GM21825 (cell line): Measurements from ENCODE around the gene PLXNA1.

Experiments
- ATAC-seq: cut with Tn5 transposase; IDR thresholded peaks from one replicate; pipeline ENCODE4 v1.9.1; 2021; ENCODE audit warnings: mild to moderate bottlenecking, moderate library complexity; ENCODE audit not compliant: unreplicated experiment

PLXNA1 gene

DNA sequence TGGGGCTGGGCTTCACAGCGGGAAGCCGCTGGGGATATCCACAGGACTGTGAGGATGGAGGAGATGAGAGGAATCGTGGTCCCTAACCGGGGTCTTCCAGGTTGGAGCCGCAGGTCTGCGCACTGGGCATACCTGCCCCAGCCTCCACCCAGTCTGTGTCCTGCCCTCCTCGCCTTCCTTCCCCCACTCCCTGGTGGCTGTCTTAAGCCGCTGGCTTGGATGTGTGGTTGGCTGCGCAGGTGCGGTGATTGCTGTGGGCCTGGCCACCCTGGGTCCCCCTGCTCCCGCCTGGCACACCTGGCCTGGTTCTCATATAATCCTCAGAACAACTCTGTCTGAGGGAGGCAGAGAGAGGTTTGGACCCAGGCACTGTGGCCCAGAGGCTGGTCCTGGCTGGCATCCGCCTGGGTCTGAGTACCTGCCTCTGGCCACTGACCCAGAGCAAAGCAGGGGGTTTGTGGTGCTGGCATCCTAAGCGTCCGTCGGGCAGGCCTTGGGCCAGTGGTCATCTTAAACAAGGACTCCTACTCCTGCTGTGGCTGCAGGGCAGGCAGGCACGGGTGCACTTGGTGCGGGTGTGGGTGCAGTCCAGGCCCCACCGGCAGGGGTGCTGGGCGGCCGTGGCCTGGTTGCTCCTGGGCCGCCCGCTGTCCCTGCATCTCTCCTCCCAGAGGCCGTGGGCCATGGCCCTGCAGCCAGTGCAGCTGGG lies 18.7 kb downstream of the PLXNA1 start:
- no peak for ATAC-seq

DNA sequence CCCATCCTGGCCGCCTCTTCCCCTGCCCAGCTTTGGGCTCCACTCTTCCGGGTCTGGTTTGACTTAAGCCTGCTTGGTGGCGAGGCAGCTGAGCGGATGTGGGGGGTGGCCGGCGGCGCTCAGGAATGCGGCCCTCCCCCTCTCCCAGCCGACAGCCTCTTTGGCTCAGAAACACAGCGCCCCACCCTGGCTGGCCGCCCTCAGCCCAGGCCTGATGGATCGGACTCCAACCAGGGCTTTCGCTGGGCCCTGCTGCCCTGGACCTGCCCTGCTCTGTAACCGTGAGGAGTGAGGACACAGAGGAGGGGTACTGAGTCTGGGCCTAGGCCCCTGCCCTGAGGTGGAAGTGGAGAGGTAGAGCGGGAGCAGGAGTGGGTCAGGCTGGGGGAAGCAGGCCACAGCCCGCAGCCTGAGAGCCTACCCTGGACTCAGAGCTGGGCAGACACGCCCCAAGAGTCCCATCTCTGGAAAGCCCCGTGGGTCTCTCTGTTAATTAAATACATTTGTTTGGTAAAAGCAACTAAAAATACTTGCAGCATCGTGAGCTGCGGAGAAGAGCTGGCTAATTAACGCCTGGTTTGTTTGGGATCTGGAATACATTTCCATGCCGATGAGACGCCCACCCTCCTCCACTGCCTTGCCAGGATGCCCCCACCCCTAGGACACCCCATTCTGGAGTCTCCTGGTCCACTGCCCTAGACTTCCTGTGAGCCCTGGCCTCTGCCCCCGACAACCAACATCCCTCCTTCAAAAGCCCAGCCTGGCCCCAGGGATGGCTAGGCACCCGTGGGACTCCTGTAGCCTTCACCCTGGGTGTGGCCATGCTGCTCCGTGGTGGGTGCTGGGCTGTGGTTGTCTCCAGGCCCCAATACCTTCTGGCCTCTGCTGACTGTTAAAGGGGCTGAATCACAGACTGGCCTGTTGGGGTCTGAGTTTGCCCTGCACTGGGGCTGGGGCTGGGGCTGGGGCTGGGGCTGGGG lies 19.6 kb downstream of the PLXNA1 start:
- no peak for ATAC-seq

DNA sequence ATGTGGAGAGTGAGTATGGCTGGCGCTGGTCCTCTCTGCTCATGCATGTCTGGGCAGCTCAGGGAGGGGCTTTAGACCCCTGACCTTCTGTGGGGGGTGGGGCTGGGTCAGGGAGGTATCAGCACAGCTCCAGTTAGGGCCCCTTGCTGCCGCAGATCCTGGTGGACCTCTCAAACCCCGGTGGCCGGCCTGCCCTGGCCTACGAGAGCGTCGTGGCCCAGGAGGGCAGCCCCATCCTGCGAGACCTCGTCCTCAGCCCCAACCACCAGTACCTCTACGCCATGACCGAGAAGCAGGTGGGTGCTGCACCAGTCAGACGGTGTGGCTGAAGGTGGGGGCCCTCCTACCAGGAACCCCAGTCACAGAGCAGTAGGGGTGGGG lies 20.2 kb downstream of the PLXNA1 start:
- no peak for ATAC-seq

DNA sequence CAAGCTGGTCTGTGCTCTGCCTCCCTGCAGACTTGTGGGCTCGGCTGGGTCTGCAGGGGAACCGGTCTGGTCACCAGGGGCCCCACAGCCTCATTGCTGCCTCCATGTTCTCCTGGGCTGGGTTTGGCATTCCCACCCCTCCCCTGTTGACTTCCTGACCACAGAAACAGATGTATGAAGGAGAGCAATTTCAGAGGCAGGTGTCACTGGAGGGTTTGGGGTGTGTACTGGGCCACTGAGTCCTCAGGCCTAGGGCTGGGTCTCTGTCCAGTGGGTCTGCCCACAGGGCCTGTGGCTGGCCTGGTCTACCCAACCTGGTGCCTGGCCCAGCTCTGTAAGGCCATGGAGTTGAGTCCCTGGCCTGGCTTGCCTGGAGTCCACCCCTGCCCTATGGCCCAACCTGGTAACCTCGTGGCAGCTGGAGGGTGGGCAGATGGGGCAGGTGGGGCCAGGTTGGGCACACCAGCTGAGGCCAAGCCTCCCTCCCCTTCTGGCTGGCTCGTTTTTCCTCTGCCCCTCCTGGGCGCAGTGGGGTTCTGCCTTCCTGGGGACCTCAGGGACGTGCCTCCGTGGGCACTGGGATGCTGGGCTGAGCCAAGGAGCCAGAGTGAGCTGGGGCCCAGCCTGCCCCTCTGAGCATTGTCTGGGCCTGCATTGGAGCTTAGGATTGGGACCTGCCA lies 20.8 kb downstream of the PLXNA1 start:
- no peak for ATAC-seq

DNA sequence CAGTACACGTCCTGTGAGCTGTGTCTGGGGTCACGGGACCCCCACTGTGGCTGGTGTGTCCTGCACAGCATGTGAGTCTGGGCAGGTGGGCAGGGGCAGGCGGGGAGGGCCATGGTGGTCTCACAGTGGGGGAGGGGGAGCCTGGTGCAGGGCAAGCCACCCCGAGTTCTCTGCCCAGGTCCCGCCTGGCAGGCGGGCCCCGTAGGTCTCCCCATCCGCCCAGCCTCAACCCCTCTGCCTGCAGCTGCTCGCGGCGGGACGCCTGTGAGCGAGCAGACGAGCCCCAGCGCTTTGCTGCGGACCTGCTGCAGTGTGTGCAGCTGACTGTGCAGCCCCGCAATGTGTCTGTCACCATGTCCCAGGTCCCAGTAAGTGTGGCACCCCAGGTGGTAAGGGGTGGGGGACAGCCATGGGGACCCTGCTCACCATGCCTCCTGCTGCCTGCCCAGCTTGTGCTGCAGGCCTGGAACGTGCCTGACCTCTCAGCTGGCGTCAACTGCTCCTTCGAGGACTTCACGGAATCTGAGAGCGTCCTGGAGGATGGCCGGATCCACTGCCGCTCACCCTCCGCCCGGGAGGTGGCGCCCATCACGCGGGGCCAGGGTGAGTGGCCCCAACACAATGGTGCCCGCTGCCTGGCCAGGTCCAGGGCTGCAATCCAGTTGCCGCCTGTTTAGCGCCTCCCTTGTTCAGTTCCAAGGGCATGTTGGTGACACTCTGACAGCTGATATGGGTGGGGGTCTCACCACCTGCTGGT lies 21.9 kb downstream of the PLXNA1 start:
- ATAC-seq = no peak

DNA sequence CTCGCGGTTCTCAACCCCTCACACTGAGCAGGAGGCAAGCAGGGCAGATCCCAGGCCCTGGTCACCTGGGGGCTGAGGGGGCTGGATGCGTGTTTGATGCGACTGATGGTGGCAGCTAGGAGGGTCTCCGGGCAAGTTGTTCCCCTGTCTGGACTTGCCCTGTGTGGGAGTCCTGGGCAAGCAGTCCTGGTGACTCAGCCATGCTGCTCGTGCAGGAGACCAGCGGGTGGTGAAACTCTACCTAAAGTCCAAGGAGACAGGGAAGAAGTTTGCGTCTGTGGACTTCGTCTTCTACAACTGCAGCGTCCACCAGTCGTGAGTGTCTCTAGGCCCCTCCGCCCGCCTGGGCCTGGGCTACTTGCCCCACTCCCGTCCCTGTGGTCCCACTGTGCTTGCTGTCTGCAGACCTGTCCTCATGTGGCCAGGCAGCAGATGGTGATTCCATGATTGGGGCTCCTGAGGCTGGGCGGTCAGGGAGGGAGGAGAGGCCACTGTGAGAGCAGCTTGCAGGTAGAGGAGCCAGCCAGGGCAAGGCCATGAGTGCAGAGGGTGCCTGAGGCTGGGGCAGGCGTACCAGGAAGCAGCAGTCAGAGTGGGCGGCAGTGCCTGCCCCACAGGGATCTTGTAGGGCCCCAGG lies 23.1 kb downstream of the PLXNA1 start:
- no peak for ATAC-seq

DNA sequence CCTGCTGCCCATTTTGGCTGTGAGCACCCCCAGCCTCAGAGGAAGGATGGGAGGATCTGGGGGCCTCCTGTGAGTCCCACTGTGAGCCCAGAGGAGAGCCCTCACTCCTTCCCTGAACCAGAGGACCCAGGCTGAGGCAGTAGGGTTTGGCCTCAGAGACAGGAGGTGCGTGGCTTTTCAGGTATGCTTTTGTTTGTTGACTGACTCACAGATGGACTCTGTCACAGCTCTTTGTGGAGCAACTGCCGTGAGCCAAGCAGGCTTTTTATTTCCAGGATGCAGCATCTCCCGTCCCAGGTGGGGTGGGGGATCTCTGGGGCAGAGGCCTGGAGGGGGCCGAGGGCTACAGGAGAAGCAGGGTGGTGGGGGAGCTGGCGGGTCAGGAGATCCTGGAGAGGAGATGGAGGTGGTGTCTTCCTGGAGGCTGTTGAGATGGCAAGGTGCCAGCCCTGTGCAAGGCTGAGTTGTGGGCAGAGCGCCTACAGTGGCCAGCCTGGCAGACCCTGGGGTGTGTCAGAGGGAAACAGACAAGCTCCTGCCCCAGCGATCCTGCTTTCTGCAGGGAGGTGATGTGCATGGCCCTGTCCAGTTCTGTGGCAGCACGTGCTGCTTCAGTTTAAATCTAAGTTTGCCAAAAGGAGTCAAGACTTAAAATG lies 24.0 kb downstream of the PLXNA1 start:
- ATAC-seq = no peak

DNA sequence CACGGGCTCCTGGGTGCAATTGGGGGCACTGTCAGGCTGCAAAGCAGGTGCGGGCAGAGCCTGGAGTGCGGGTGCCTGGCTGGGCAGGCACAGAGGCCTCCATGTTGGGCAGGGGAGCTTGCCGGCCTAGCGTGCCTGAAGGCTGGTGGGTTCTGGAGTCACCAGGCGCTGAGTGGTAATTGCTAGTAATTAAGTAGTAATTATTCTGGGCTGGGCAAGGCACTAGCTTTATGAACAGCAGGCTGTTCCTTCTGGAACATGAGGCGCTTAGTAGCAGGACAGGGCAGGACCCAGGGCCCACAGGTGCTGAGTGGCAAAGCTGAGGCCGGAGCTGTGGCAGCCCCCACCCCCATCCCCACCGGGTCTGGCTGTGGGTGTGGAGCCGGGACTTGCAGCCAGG lies 25.3 kb downstream of the PLXNA1 start:
- no peak for ATAC-seq

DNA sequence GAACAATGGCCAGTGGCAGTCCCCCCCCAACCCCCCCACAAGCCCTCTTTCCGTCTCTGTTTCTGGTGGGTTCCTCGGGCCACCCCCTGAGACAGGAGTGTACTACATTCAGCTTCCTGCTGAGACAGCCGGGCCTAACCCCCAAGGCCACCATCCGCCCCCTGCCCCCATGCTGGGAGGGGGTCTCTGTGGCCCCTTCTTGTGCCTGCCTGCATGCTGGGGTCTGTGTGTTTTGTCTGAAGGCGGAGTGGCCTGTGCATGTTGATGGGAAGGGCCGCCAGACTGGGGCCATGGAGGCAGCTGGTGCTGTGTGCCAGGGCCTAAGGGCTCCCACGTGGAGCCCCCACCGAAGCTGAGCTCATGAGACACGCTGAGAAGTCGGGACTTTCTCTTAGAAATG lies 26.6 kb downstream of the PLXNA1 start:
- no peak for ATAC-seq

DNA sequence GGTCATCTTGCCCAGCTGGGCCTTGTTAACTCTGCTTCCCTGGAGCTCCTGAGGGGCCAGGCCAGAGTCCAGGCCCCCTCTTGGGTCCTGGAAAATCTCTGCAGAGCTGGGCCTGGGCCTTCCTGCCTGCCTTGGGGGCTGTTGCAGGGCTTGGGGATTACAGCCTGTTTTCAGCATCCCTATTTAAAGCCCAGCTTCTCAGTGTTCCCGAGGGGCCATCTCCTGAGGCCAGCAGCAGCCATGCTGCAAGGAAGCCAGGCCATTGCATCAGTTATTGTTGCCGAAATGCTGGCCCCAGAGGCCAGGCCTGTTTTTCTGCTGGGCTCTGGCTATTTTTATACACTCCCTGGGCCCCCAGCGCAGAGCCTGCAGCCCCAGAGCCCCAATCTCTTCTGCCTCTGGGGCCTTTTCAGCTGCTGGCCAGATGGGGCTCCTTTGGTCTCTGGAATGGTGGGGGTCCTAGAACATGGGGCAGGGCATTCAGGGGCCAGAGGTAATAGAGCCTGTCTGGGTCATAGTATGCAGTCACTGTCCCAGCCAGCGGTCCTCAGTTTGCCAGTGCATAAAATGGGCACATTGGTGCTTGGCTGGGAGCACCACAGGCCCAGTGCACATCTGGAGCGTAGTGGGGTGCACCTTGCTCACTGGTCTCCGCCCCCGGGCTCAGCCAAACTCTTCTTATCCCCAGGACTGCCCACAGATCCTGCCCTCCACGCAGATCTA lies 28.5 kb downstream of the PLXNA1 start:
- no peak for ATAC-seq

DNA sequence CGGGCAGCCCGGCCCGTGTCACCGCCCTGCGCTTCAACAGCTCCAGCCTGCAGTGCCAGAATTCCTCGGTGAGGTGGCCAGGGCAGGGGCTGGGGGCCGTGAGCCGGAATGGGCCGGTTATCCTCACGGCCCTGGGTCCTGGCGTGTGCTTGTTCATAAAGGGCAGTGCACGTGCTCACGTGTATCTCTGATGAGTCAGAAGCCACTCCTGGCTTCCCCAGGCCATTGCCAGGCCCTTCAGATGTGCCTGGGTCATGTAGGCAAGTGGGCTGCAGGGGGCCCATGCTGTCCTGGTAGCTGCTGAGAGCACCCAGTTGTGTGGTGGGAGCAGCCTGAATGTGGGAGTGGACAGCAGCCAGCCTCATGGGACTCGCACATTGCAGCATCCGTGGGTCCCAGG lies 29.2 kb downstream of the PLXNA1 start:
- no peak for ATAC-seq

DNA sequence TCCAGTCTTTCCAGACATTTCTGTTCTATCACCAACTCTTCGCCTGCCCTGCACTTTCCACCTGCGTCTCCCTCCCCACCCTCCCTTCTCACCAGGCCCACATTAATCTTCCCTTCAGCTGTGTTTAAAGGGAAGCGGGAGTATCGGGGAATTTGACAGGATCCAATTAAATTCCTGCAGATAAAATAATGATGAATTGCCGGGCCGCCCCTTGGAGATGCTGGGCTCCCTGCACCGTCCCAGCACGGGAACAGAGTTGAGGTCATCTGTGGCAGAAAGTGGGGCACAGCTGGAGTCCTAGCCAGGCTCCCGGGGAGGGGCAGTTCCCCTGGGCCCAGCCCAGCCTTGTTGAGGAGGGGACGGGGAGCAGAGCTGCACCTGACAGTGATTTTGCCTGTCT lies 30.3 kb downstream of the PLXNA1 start:
- ATAC-seq = no peak

DNA sequence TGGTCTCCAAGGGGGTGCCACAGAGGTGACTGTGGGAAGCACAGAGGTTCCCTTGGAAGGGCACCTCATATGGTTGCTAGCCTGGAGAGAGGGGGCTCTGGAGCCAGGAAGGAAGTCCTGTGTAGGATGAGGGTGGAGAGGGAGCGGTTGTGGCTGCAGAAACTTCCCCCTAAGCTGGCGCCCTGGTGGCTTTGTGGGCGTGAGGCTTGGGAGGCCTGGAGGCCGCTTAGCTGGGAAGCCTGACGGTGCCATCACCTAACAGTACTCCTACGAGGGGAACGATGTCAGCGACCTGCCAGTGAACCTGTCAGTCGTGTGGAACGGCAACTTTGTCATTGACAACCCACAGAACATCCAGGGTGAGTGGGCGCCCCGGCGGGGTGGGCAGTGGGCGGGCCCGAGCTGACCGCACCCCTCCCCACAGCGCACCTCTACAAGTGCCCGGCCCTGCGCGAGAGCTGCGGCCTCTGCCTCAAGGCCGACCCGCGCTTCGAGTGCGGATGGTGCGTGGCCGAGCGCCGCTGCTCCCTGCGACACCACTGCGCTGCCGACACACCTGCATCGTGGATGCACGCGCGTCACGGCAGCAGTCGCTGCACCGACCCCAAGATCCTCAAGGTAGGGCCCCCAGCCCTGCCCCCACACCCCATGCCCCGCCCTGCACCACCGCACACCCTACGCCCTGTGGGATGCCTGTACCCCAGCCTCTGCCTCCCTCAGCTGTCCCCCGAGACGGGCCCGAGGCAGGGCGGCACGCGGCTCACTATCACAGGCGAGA lies 31.0 kb downstream of the PLXNA1 start:
- no peak for ATAC-seq

DNA sequence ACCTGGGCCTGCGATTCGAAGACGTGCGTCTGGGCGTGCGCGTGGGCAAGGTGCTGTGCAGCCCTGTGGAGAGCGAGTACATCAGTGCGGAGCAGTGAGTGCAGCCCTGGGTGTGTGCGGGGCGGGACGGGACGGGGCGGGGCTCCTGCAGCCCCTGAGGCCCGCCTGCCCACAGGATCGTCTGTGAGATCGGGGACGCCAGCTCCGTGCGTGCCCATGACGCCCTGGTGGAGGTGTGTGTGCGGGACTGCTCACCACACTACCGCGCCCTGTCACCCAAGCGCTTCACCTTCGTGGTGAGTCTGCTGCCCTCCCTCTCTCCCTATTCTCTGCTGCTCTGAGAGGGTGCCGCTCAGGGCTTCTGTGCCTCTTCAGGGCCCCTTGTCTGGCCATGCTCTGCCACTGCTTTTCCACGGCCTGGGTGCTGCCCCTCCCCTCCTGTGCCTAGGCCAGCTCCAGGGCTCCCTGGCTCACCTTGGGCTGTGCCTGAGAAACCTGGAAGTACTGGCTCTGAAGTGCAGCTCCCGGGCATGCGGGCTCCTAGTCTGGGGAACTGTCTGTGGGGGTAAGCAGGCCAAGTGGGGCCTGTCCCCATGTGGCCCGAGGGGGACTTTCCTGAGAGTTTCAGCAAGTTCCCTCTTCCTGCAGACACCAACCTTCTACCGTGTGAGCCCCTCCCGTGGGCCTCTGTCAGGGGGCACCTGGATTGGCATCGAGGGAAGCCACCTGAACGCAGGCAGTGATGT lies 31.8 kb downstream of the PLXNA1 start:
- ATAC-seq = peak; percentile 23

DNA sequence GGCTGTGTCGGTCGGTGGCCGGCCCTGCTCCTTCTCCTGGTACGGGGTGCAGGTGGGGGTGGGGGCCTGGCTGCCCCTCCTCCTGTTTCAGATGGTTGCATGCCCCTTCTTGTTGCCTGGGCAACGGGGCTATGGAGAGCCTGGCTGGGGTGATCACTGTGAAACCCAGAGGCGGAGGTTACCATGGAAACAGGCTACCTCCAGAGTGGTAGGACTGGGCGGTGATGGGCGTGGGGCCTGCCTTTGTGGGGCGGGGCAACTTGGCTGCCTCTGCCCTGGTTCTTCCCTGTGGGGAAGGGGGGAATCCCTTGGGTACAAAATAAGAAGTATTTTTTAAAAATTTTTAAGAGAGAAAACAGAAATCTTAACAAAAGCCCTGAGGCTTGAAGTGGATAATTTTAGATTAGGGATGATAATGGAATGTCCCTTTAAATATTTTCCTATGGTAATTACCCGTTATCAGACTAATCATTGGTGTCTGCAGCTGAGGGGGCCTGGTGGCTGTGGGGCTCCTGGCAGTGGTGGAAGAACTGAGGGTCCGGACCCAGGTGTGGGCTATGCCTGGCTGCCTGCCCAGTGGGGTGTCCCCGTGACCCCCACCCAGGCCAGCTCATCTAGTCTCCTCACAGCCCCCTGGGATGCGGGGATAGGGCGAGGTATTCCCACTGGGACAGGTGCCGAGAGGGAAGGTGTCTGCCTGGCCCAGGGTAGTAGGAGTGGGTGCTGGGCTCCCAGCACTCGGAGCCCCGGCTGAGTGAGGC lies 32.5 kb downstream of the PLXNA1 start:
- peak; percentile 51 for ATAC-seq

DNA sequence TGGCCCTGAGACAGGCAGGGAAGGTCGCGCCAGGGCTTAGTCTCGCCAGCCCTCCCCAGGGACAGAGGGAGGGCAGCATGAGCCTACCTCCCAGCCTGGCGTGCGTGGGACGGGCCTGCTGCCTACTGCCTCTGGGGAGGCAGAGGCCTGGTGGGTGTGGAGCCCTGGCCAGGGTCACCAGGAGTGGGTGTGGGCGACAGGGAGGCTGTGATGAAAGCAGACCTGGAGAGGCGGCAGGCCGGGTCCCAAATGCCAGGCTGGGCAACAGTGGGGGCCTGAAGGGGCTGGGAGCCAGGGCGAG lies 33.1 kb downstream of the PLXNA1 start:
- ATAC-seq = no peak

DNA sequence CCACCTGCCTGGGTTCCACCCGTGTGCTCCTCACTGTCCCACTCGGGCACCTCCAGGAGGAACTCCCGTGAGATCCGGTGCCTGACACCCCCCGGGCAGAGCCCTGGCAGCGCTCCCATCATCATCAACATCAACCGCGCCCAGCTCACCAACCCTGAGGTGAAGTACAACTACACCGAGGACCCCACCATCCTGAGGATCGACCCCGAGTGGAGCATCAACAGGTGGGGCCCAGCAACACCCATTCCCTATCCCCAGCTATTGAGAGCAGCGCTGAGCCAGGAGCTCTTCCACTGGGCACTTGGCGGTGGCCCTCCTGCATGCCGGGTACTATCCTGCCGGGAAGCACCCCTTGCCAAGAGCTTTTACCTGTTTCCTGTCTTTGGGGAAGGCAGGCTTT lies 33.5 kb downstream of the PLXNA1 start:
- ATAC-seq = no peak
